HEK293 (cell line): ENCODE measurements around the gene CERKL.

ENCODE experiments used
- CTCF ChIA-PET: fragments of 350-600 bp; formaldehyde crosslinking; extraction: SDS; loops from one replicate; lab custom pipeline; 2021; ENCODE audit warnings: antibody characterized with exemption; lab: Yijun Ruan, JAX
- POLR2A ChIA-PET: fragments of 300-600 bp; formaldehyde crosslinking; extraction: SDS; loops from one replicate; lab custom pipeline; 2020; ENCODE audit warnings: antibody characterized with exemption, inconsistent platforms; lab: Yijun Ruan, JAX
- H3K27ac ChIP-seq: fragments of 200-500 bp; sonication (Bioruptor generic); 2 replicates; pipeline ENCODE4 v1.5.1; 2014; ENCODE audit warnings: low read depth, low read length, control low read depth, inconsistent platforms; ENCODE audit errors: extremely low read depth
- H3K36me3 ChIP-seq, 2 experiments: fragments of 200-500 bp in 1 of 2; sonication (Bioruptor generic) in 1 of 2; 1 replicate in 1 of 2; 2 replicates in 1 of 2; pipeline ENCODE4 v1.5.1; 2014 to 2017; ENCODE audit warnings: inconsistent platforms in 2 of 2, low read length in 2 of 2; ENCODE audit not compliant: control insufficient read depth in 2 of 2, insufficient read depth in 1 of 2
- H3K4me1 ChIP-seq: fragments of 200-500 bp; sonication (Bioruptor generic); 2 replicates; pipeline ENCODE4 v1.5.1; 2014; ENCODE audit warnings: mild to moderate bottlenecking, low read length, inconsistent platforms; ENCODE audit not compliant: control insufficient read depth, insufficient read depth
- H3K4me3 ChIP-seq: 2 replicates; pipeline ENCODE4 v1.5.1; 2011; ENCODE audit warnings: low read depth, mild to moderate bottlenecking, control low read depth, low read length, moderate library complexity
- H3K9me3 ChIP-seq: fragments of 200-500 bp; sonication (Bioruptor generic); 2 replicates; pipeline ENCODE4 v1.5.1; 2014; ENCODE audit warnings: low read depth, low read length, inconsistent platforms; ENCODE audit not compliant: control insufficient read depth, insufficient read depth
- KLF1 ChIP-seq: fragments of 450-650 bp; formaldehyde crosslinking; IDR thresholded peaks from 2 replicates; pipeline ENCODE4 v1.5.1; 2016; ENCODE audit warnings: missing biosample characterization, missing genetic modification characterization
- PRDM1 ChIP-seq: fragments of 450-650 bp; formaldehyde crosslinking; IDR thresholded peaks from 2 replicates; pipeline ENCODE4; 2016; ENCODE audit warnings: missing biosample characterization, missing genetic modification characterization
- ZBTB17 ChIP-seq: fragments of 450-650 bp; formaldehyde crosslinking; IDR thresholded peaks from 2 replicates; pipeline ENCODE4 v1.5.1; 2016; ENCODE audit warnings: missing biosample characterization, missing genetic modification characterization
- ZNF248 ChIP-seq: fragments of 450-650 bp; formaldehyde crosslinking; IDR thresholded peaks from 2 replicates; pipeline ENCODE4 v1.5.1; 2017; ENCODE audit warnings: missing biosample characterization, missing genetic modification characterization
- ZNF561 ChIP-seq: fragments of 450-650 bp; IDR thresholded peaks from 2 replicates; pipeline ENCODE4 v1.5.1; 2018; ENCODE audit warnings: missing biosample characterization, missing genetic modification characterization, borderline replicate concordance
- ZNF654 ChIP-seq: fragments of 450-650 bp; formaldehyde crosslinking; IDR thresholded peaks from 2 replicates; pipeline ENCODE4 v1.5.1; 2016; ENCODE audit warnings: low read depth, missing biosample characterization, missing genetic modification characterization
- ZNF677 ChIP-seq: fragments of 450-650 bp; IDR thresholded peaks from 2 replicates; pipeline ENCODE4 v1.5.0; 2018; ENCODE audit warnings: missing biosample characterization, mild to moderate bottlenecking, missing genetic modification characterization, moderate library complexity
- ZNF777 ChIP-seq: fragments of 450-650 bp; formaldehyde crosslinking; IDR thresholded peaks from 2 replicates; pipeline ENCODE4 v1.5.1; 2017; ENCODE audit warnings: missing biosample characterization, missing genetic modification characterization, borderline replicate concordance
- ZNF785 ChIP-seq: fragments of 450-650 bp; formaldehyde crosslinking; IDR thresholded peaks from 2 replicates; pipeline ENCODE4 v1.5.1; 2016; ENCODE audit warnings: missing biosample characterization, missing genetic modification characterization
- ZNF837 ChIP-seq: fragments of 450-650 bp; formaldehyde crosslinking; IDR thresholded peaks from 2 replicates; pipeline ENCODE4 v1.5.1; 2016; ENCODE audit warnings: missing biosample characterization, missing genetic modification characterization
- TF ChIP-seq, protein P1 (sequence below): fragments of 450-650 bp; formaldehyde crosslinking; IDR thresholded peaks from 2 replicates; pipeline ENCODE4 v1.5.1; 2016; ENCODE audit warnings: missing biosample characterization, missing genetic modification characterization
- TF ChIP-seq, protein P2 (sequence below): fragments of 450-650 bp; formaldehyde crosslinking; IDR thresholded peaks from 2 replicates; pipeline ENCODE4; 2016; ENCODE audit warnings: missing biosample characterization, missing genetic modification characterization
- TF ChIP-seq, protein P3 (sequence below): fragments of 450-650 bp; formaldehyde crosslinking; IDR thresholded peaks from 2 replicates; pipeline ENCODE4 v1.5.1; 2016; ENCODE audit warnings: missing biosample characterization, missing genetic modification characterization
- TF ChIP-seq, protein P4 (sequence below): fragments of 450-650 bp; formaldehyde crosslinking; IDR thresholded peaks from 2 replicates; pipeline ENCODE4 v1.5.1; 2016; ENCODE audit warnings: missing biosample characterization, missing genetic modification characterization
- TF ChIP-seq, protein P5 (sequence below): fragments of 450-650 bp; formaldehyde crosslinking; IDR thresholded peaks from 2 replicates; pipeline ENCODE4 v1.5.1; 2016; ENCODE audit warnings: missing biosample characterization, missing genetic modification characterization
- TF ChIP-seq, protein P6 (sequence below): fragments of 450-650 bp; formaldehyde crosslinking; IDR thresholded peaks from 2 replicates; pipeline ENCODE4 v1.5.1; 2016; ENCODE audit warnings: missing biosample characterization, missing genetic modification characterization

Gene CERKL

DNA sequence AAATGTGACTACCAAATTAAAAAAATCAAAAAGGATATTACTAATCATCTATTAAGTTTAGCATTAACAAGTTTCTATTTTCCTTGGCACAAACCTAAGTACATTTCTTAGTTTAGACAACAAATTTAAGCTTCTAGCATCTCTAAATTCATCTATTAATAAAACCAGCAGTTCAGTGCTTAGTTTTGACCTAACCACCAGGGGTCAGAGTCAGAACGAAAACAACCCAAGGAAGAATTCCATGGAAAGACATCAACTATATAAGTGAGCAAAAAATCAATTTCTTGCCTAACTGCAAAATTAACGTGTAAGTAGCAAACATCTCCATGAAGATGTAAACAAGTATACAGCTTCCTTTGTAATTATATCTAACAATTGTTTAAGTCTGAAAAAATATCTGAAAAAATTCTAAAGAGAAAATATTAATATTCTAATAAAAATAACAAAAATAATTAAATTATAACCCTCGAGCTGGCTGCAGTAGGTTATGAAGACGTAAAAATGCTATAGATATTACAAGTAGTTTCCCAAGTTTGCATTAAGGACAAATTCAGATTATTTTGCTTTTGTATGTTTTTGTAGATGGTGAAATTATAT is 83.7 kb downstream of the CERKL start:
- Histone ChIP-seq H3K4me1 (peaks cover 14% of the 10 kb centered on the region), H3K9me3 (no peaks in the 10 kb centered on the region), H3K4me3 (no peak overlapping the region), H3K27ac (no peak overlapping the region), H3K36me3 (no peaks in the 10 kb centered on the region)
- ChIA-PET CTCF (interaction anchor here (0.6 to 4.0 kb wide), 22 partner anchors 9 to 487 kb away, joined by 3 to 98 read pairs (median 4); partner anchors contain the start of gene NEUROD1), POLR2A (no interaction called here)
- TF ChIP-seq, protein P1, sequence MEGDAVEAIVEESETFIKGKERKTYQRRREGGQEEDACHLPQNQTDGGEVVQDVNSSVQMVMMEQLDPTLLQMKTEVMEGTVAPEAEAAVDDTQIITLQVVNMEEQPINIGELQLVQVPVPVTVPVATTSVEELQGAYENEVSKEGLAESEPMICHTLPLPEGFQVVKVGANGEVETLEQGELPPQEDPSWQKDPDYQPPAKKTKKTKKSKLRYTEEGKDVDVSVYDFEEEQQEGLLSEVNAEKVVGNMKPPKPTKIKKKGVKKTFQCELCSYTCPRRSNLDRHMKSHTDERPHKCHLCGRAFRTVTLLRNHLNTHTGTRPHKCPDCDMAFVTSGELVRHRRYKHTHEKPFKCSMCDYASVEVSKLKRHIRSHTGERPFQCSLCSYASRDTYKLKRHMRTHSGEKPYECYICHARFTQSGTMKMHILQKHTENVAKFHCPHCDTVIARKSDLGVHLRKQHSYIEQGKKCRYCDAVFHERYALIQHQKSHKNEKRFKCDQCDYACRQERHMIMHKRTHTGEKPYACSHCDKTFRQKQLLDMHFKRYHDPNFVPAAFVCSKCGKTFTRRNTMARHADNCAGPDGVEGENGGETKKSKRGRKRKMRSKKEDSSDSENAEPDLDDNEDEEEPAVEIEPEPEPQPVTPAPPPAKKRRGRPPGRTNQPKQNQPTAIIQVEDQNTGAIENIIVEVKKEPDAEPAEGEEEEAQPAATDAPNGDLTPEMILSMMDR (tag by site-specific recombination), result peak; percentile 28; the same call in 1 of the 2 replicates
- TF ChIP-seq PRDM1 (tag by site-specific recombination) (no peak), ZNF654 (peak; percentile 31)

DNA sequence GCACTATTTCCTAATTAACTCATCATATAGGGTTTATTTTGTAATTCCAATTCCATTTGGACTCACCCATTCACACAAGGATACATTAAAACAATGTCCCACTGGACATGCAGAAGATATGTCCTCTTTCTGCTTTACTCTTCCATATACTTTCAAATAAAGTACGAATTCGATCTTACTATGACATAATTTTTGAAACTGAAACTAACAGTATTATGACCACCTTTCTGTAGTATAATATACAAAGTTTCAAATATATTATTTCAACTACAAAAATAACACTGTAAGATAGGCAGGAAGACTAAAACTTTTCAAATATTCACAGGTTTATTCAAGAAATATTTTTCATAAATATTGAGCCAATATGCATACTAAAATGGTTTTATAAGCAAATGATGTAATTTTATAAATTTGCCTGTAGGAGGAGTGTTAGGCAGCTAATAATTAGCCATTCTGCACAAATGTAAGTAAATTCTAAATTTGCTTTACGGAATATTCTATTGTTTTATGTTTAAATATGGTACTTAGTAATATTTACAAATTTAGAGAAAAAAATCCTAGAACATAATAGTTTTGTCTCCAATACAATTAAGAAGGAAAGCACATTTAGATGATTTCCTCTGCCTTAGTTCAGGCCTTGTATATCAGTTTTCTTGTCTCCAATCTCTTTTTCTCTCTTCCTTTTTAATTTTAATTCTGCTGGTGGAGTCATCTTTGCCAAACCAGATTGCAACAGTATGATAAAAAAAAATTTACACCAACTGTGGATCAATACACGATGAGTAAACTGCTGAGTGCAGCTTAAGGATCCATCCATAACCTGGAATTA is 85.9 kb downstream of the CERKL start:
- peaks cover 14% of the 10 kb centered on the region for H3K4me1 ChIP-seq
- no peak overlapping the region for H3K4me3 ChIP-seq
- TF ChIP-seq, protein P2, sequence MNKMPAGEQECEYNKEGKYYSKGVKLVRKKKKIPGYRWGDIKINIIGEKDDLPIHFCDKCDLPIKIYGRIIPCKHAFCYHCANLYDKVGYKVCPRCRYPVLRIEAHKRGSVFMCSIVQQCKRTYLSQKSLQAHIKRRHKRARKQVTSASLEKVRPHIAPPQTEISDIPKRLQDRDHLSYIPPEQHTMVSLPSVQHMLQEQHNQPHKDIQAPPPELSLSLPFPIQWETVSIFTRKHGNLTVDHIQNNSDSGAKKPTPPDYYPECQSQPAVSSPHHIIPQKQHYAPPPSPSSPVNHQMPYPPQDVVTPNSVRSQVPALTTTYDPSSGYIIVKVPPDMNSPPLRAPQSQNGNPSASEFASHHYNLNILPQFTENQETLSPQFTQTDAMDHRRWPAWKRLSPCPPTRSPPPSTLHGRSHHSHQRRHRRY (tag by site-specific recombination), result no peak
- TF ChIP-seq ZBTB17 (tag by site-specific recombination) (no peak), KLF1 (no peak), ZNF777 (tag by site-specific recombination) (no peak), ZNF837 (no peak)
- TF ChIP-seq, protein P3, sequence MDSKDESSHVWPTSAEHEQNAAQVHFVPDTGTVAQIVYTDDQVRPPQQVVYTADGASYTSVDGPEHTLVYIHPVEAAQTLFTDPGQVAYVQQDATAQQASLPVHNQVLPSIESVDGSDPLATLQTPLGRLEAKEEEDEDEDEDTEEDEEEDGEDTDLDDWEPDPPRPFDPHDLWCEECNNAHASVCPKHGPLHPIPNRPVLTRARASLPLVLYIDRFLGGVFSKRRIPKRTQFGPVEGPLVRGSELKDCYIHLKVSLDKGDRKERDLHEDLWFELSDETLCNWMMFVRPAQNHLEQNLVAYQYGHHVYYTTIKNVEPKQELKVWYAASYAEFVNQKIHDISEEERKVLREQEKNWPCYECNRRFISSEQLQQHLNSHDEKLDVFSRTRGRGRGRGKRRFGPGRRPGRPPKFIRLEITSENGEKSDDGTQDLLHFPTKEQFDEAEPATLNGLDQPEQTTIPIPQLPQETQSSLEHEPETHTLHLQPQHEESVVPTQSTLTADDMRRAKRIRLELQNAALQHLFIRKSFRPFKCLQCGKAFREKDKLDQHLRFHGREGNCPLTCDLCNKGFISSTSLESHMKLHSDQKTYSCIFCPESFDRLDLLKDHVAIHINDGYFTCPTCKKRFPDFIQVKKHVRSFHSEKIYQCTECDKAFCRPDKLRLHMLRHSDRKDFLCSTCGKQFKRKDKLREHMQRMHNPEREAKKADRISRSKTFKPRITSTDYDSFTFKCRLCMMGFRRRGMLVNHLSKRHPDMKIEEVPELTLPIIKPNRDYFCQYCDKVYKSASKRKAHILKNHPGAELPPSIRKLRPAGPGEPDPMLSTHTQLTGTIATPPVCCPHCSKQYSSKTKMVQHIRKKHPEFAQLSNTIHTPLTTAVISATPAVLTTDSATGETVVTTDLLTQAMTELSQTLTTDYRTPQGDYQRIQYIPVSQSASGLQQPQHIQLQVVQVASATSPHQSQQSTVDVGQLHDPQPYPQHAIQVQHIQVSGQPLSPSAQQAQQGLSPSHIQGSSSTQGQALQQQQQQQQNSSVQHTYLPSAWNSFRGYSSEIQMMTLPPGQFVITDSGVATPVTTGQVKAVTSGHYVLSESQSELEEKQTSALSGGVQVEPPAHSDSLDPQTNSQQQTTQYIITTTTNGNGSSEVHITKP (tag by site-specific recombination), result no peak
- TF ChIP-seq, all 188 proteins: peak for 0
- Histone ChIP-seq H3K9me3 (no peaks in the 10 kb centered on the region), H3K27ac (no peak overlapping the region), H3K36me3 (no peaks in the 10 kb centered on the region)
- CTCF ChIA-PET, result interaction anchor here (1.2 to 4.0 kb wide), 4 partner anchors 9 to 506 kb away, joined by 4 to 98 read pairs (median 4); no protein-coding TSS in a partner anchor
- POLR2A ChIA-PET, result no interaction called here

DNA sequence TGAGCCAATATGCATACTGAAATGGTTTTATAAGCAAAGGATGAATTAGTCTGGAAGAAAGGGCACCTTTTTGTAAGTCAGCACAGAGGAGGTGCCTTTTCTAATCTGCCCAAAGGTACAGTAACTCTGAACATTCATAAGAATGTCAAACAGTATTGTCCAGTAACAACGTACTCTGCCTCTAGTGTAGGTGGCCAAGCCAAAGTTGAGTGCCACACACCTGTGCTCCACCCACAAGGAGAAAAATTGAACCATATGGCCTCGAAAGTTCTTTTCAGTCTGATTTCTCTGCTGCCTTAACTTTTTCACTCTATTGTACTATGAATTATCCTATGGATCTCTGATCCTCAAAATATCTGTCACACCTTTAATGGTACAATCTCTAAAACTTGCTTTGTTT is 86.8 kb downstream of the CERKL start:
- Histone ChIP-seq H3K9me3 (no peaks in the 10 kb centered on the region), H3K4me3 (no peak overlapping the region), H3K27ac (no peak overlapping the region), H3K36me3 (no peaks in the 10 kb centered on the region), H3K4me1 (peaks cover 9% of the 10 kb centered on the region)
- ChIA-PET POLR2A (no interaction called here), CTCF (interaction anchor here (0.6 kb wide), 1 partner anchor 320 kb away, joined by 3 read pairs; no protein-coding TSS in a partner anchor)
- TF ChIP-seq ZNF248 (tag by site-specific recombination), result no peak
- TF ChIP-seq, protein P4, sequence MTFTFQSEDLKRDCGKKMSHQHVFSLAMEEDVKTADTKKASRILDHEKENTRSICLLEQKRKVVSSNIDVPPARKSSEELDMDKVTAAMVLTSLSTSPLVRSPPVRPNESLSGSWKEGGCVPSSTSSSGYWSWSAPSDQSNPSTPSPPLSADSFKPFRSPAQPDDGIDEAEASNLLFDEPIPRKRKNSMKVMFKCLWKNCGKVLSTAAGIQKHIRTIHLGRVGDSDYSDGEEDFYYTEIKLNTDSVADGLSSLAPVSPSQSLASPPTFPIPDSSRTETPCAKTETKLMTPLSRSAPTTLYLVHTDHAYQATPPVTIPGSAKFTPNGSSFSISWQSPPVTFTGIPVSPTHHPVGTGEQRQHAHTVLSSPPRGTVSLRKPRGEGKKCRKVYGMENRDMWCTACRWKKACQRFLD (tag by site-specific recombination), result no peak
- TF ChIP-seq ZNF785 (tag by site-specific recombination), result no peak
- no peak for TF ChIP-seq ZNF677 (tag by site-specific recombination)
- TF ChIP-seq, protein P5, sequence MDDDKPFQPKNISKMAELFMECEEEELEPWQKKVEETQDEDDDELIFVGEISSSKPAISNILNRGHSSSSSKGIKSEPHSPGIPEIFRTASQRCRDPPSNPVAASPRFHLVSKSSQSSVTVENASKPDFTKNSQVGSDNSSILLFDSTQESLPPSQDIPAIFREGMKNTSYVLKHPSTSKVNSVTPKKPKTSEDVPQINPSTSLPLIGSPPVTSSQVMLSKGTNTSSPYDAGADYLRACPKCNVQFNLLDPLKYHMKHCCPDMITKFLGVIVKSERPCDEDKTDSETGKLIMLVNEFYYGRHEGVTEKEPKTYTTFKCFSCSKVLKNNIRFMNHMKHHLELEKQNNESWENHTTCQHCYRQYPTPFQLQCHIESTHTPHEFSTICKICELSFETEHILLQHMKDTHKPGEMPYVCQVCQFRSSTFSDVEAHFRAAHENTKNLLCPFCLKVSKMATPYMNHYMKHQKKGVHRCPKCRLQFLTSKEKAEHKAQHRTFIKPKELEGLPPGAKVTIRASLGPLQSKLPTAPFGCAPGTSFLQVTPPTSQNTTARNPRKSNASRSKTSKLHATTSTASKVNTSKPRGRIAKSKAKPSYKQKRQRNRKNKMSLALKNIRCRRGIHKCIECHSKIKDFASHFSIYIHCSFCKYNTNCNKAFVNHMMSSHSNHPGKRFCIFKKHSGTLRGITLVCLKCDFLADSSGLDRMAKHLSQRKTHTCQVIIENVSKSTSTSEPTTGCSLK, result no peak
- TF ChIP-seq, protein P6, sequence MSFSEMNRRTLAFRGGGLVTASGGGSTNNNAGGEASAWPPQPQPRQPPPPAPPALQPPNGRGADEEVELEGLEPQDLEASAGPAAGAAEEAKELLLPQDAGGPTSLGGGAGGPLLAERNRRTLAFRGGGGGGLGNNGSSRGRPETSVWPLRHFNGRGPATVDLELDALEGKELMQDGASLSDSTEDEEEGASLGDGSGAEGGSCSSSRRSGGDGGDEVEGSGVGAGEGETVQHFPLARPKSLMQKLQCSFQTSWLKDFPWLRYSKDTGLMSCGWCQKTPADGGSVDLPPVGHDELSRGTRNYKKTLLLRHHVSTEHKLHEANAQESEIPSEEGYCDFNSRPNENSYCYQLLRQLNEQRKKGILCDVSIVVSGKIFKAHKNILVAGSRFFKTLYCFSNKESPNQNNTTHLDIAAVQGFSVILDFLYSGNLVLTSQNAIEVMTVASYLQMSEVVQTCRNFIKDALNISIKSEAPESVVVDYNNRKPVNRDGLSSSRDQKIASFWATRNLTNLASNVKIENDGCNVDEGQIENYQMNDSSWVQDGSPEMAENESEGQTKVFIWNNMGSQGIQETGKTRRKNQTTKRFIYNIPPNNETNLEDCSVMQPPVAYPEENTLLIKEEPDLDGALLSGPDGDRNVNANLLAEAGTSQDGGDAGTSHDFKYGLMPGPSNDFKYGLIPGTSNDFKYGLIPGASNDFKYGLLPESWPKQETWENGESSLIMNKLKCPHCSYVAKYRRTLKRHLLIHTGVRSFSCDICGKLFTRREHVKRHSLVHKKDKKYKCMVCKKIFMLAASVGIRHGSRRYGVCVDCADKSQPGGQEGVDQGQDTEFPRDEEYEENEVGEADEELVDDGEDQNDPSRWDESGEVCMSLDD (tag by site-specific recombination), result no peak
- TF ChIP-seq ZNF561, result no peak
